ENCODE measurements around the gene NIF3L1. TPM values are rescaled to one million over a fixed set of nuclear protein-coding genes. Genes with fewer than 3 reads are reported as not detected.

NIF3L1 gene
- total RNA-seq, 4 donors from 2014 or later: 10.8 to 27.6 (median 13.9) TPM

DNA sequence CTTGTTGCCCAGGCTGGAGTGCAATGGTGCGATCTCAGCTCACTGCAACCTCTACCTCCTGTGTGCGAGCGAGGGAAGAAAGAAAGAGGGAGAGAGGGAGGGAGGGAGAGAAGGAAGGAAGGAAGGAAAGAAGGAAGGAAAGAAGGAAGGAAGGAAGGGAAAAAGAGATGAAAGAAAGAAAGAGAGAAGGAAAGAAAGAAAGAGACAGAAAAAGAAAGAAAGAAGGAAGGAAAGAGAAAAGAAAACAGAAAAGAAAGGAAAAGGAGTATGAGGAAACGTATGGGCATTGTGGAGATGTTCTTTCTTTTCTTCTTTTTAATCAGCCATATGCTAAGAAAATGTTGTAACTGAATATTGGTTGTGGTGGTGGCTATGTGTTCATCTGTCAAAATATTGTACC lies 41.2 kb upstream of the NIF3L1 start:
- TF ChIP-seq, protein P1, sequence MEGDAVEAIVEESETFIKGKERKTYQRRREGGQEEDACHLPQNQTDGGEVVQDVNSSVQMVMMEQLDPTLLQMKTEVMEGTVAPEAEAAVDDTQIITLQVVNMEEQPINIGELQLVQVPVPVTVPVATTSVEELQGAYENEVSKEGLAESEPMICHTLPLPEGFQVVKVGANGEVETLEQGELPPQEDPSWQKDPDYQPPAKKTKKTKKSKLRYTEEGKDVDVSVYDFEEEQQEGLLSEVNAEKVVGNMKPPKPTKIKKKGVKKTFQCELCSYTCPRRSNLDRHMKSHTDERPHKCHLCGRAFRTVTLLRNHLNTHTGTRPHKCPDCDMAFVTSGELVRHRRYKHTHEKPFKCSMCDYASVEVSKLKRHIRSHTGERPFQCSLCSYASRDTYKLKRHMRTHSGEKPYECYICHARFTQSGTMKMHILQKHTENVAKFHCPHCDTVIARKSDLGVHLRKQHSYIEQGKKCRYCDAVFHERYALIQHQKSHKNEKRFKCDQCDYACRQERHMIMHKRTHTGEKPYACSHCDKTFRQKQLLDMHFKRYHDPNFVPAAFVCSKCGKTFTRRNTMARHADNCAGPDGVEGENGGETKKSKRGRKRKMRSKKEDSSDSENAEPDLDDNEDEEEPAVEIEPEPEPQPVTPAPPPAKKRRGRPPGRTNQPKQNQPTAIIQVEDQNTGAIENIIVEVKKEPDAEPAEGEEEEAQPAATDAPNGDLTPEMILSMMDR (IDR thresholded peaks at IDR 0.05; ENCODE audit: low read depth): no peak

DNA sequence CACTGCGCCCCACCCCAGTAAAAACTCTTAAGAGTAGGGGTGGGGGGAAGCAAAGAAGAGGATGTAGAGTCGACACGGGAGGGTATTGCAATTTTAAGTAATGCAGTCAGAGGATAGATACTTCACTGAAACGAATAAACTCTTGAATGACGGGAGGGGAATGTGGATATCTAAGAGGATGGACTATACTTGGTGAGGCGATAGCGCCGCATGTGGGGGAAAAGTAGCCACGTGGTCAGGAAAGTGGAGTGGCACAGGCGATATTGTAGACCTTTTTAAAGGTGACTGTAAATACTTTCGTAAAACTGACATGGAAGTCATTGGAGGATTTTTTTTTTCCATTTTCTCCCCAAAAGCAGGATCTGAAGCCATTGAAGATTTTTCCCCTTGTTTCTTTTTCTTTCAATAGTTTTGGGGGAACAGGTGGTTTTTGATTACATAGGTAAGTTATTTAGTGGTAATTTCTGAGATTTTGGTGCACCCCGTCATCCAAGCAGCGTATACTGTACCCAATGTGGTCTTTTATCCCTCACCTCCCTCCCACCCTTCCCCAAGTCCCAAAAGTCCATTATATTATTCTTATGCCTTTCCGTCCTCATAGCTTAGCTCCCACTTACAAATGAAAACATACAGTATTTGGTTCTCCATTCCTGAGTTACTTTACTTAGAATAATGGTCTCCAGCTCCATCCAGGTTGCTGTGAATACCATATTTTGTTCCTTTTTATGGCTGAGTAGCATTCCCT lies 38.5 kb upstream of the NIF3L1 start:
- TF ChIP-seq, protein P1 (IDR thresholded peaks at IDR 0.05; ENCODE audit: low read depth): no peak

DNA sequence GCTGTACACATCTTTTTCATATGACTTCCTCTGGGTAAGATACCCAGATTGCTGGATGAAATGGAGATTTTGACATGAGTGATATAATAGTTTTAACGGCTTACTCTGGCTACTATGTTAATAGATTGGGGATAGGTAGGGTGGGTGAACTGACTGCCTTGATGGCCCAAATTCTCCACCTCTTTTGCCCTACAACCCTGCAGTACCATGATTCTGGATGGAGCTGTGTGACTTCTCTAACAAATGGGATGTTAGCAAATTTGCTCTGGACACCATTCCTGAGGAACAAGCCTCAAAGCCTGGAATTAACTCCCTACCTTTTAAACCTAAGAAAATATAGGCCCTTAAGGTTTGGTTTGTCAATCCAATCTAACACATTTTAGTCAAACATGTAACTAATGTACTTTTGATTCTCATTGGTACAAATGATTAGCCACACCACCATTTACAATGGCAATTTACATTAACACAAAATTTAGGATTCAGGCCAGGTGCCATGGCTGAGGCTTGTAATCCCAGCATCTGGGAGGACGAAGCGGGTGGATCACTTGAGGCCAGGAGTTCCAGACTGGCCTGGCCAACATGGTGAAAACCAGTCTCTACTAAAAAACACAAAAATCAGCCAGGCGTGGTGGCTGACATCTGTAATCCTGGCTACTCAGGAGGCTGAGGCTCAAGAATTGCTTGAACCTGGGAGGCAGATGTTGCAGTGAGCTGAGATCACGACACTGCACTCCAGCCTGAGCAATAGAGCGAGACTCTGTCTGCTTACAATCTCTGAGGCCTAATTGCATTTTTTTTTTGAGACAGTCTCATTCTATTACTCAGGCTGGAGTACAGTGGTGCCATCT lies 37.5 kb upstream of the NIF3L1 start:
- TF ChIP-seq, protein P1 (IDR thresholded peaks at IDR 0.05; ENCODE audit: low read depth): no peak

DNA sequence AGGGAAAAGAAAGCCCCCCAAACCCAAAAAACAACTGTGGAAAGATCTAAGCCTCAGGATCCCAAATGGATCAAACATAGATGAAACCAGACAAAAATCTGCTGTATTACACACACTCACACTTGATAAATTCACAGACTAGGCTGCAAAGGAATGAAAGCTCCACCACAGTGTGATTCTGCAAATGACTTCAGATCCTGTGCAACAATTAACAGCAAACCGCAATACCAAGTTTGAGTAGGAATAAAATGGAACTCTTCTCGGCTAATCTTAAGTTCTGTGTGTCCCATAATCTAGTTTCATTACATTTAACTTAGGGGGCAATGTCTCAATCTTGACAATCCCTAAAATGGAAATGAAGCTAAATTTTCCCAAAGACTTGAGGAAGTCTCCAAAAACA lies 36.6 kb upstream of the NIF3L1 start:
- TF ChIP-seq, protein P1 (IDR thresholded peaks at IDR 0.05; ENCODE audit: low read depth): no peak

DNA sequence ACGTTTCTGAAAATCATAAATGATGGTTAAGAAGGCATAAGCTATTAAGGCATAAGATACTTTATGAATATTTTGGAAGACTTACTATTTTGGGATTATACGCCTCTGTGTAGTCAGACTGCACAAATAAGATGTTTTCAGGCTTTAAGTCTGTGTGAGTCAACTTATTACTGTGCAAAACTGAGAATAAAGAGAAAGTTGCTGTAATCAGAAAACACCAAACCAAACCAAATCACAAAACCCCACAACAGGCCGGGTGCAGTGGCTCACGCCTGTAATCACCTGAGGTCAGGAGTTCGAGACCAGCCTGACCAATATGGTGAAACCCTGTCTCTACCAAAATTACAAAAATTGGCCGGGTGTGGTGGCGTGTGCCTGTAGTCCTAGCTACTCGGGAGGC lies 32.4 kb upstream of the NIF3L1 start:
- TF ChIP-seq, protein P1 (IDR thresholded peaks at IDR 0.05; ENCODE audit: low read depth): no peak

DNA sequence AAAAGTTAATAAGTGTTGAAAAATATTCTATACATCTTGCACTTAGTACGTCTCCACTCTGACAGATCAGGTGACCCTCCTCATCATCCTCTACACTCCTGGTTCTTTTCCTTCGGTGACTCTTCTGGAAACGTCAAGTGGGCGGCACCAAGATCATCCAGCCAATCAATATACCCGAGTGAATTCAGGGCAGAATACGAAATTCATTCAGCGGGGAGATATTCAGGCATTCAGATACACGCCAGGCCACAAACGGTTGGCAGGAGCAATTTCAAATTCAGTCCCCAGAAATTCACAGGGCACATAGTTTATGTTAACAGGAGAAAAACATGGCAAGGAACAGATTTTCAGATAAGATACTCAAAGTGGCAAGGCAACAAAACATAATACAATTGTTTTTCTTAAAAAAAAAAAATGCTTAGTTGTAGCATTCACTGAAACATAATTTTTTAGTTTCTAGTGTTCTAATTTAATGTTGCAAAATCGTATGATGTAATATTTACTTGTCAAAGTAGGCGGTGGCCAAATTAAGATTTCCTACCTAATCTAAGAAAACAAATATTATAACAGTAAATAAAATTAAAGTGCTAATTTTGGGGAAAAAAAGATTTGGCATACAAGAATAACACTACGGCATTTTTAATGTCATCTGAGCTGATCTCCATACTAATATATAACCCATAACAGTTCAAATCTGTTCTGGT lies 28.9 kb upstream of the NIF3L1 start:
- TF ChIP-seq, protein P1 (IDR thresholded peaks at IDR 0.05; ENCODE audit: low read depth): no peak

Measured in subcutaneous adipose tissue (tissue), 4 donors.